Upper lobe of left lung (tissue), 6 donors: Measurements from ENCODE around the gene RPGRIP1L. TPM values are rescaled to one million over a fixed set of nuclear protein-coding genes. Genes with fewer than 3 reads are reported as not detected.

Experiments used
- ATAC-seq, 2 donors: fragments of 200-7000 bp; cut with Tn5 transposase; one replicate each; pipeline ENCODE4 v1.9.1; 2022; ENCODE audit warnings: mild to moderate bottlenecking in 2 of 2, moderate library complexity in 2 of 2; ENCODE audit not compliant: low FRiP score in 2 of 2
- DNase-seq, 2 donors: peaks; one replicate each; pipeline ENCODE4 v3.0.0-alpha.2; 2019 to 2020
- H3K27ac ChIP-seq, 4 donors: fragments of 200-600 bp; sonication (generic); one replicate each; pipeline ENCODE4 v1.5.1; 2016 to 2019
- H3K27me3 ChIP-seq, 4 donors: fragments of 200-600 bp; sonication (generic); one replicate each; pipeline ENCODE4 v1.5.1; 2017 to 2019
- H3K36me3 ChIP-seq, 4 donors: fragments of 200-600 bp; sonication (generic); one replicate each; pipeline ENCODE4 v1.5.1; 2016 to 2019
- H3K4me1 ChIP-seq, 4 donors: fragments of 200-600 bp; sonication (generic); one replicate each; pipeline ENCODE4 v1.5.1; 2018 to 2019
- H3K4me3 ChIP-seq, 4 donors: fragments of 200-600 bp; sonication (generic); one replicate each; pipeline ENCODE4 v1.5.1; 2017 to 2019; ENCODE audit warnings: mild to moderate bottlenecking in 2 of 4, moderate library complexity in 1 of 4
- H3K9me3 ChIP-seq, 4 donors: fragments of 200-600 bp; sonication (generic); one replicate each; pipeline ENCODE4 v1.5.1; 2018 to 2019
- CTCF ChIP-seq, 6 experiments: fragments of 450-650 bp in 4 of 6; fragments of 200-600 bp in 2 of 6; sonication (generic) in 2 of 6; IDR thresholded peaks; one replicate each; pipeline ENCODE4 v1.5.1; 2016 to 2019; ENCODE audit warnings: antibody characterized with exemption in 6 of 6
- EP300 ChIP-seq, 4 donors: sonication (generic); formaldehyde crosslinking; IDR thresholded peaks; one replicate each; pipeline ENCODE4 v1.5.1; 2017; ENCODE audit warnings: antibody characterized with exemption in 4 of 4, control low read depth in 2 of 4
- POLR2A ChIP-seq, 4 donors: fragments of 450-650 bp; IDR thresholded peaks; one replicate each; pipeline ENCODE4 v1.5.1; 2016 to 2017; ENCODE audit warnings: antibody characterized with exemption in 4 of 4, mild to moderate bottlenecking in 2 of 4
- POLR2AphosphoS5 ChIP-seq, 2 donors: sonication (generic); formaldehyde crosslinking; IDR thresholded peaks; one replicate each; pipeline ENCODE4 v1.5.1; 2017; ENCODE audit warnings: antibody characterized with exemption in 2 of 2
- WGBS, 2 donors: methylation state at CpG; one replicate each; pipeline ENCODE4 v1.1.5; 2017 to 2018; 5-methylcytosine and 5-hydroxymethylcytosine counted together
- total RNA-seq, 6 donors: library from RNA; depleted of rRNA in 4 of 6; stranded (reverse); fragments of >200 nt in 4 of 6; gene quantifications; one replicate each; pipeline versions ENCODE4 v1.1.0 to v1.2.1, GENCODE V29; 2016 to 2021
- donor health status: DM: no; HTN: no; CAD: no; lungs with moderate emphysema.
- donor health status: DM: no; HTN: yes; CAD: no; lungs with severe emphysema.

RPGRIP1L gene
- total RNA-seq, 6 donors from 2014 or later: 2.8 to 15.9 (median 4.0) TPM

- no peaks in the 10 kb centered on the region for H3K36me3 ChIP-seq
- H3K4me3 ChIP-seq: no peak overlapping the region
- H3K4me1 ChIP-seq: no peaks in the 10 kb centered on the region
- H3K9me3 ChIP-seq: no peaks in the 10 kb centered on the region
- 87 to 96% methylated on average over 2 of the region's 2 CpGs for WGBS, 2 donors
- ATAC-seq: no peak
- TF ChIP-seq POLR2A (IDR thresholded peaks at IDR 0.05) (no peak), EP300 (IDR thresholded peaks at IDR 0.05) (no peak)
- DNase-seq: no peak
- no peak overlapping the region for H3K27ac ChIP-seq
- H3K27me3 ChIP-seq: no peaks in the 10 kb centered on the region
Measured at GRCh38 chr16:53608094-53608493, 95.6 kb downstream of the RPGRIP1L start.

GRCh38 chr16:53605831-53606400 lies 97.7 kb downstream of the RPGRIP1L start:
- Histone ChIP-seq H3K36me3 (peaks cover 0 to 5% (median 0%) of the 10 kb centered on the region in 4 donors), H3K9me3 (no peaks in the 10 kb centered on the region), H3K4me1 (no peaks in the 10 kb centered on the region), H3K27ac (no peak overlapping the region), H3K27me3 (no peaks in the 10 kb centered on the region), H3K4me3 (no peak overlapping the region)
- DNase-seq (no peak), ATAC-seq (no peak)
- no peak for TF ChIP-seq POLR2AphosphoS5 (IDR thresholded peaks at IDR 0.05)
- TF ChIP-seq POLR2A (IDR thresholded peaks at IDR 0.05): no peak
- TF ChIP-seq CTCF (IDR thresholded peaks at IDR 0.05): no peak
- no peak for TF ChIP-seq EP300 (IDR thresholded peaks at IDR 0.05)
- WGBS, 2 donors: 87 to 95% methylated on average over 2 of the region's 2 CpGs

- DNase-seq (no peak), ATAC-seq (no peak)
- H3K27ac ChIP-seq: no peak overlapping the region
- TF ChIP-seq POLR2AphosphoS5 (IDR thresholded peaks at IDR 0.05) (no peak), EP300 (IDR thresholded peaks at IDR 0.05) (no peak), CTCF (IDR thresholded peaks at IDR 0.05) (no peak)
- no peaks in the 10 kb centered on the region for H3K9me3 ChIP-seq
- H3K4me3 ChIP-seq: no peak overlapping the region
- no peaks in the 10 kb centered on the region for H3K27me3 ChIP-seq
- no peaks in the 10 kb centered on the region for H3K4me1 ChIP-seq
- H3K36me3 ChIP-seq: peaks cover 0 to 5% (median 0%) of the 10 kb centered on the region in 4 donors
- 92 to 94% methylated on average over 10 of the region's 10 CpGs for whole genome bisulfite sequencing, 2 donors
Measured at GRCh38 chr16:53605356-53605755, 98.3 kb downstream of the RPGRIP1L start.

- Histone ChIP-seq H3K27ac (no peak overlapping the region), H3K4me1 (no peaks in the 10 kb centered on the region), H3K4me3 (no peak overlapping the region), H3K9me3 (no peaks in the 10 kb centered on the region), H3K27me3 (no peaks in the 10 kb centered on the region), H3K36me3 (peaks cover 0 to 5% (median 0%) of the 10 kb centered on the region in 4 donors)
- no peak for TF ChIP-seq EP300 (IDR thresholded peaks at IDR 0.05)
- TF ChIP-seq CTCF (IDR thresholded peaks at IDR 0.05): no peak
- no peak for TF ChIP-seq POLR2A (IDR thresholded peaks at IDR 0.05)
- TF ChIP-seq POLR2AphosphoS5 (IDR thresholded peaks at IDR 0.05): no peak
- 94% methylated on average over 4 of the region's 4 CpGs for WGBS, 2 donors
- DNase-seq (no peak), ATAC-seq (no peak)
Measured at GRCh38 chr16:53601961-53602360, 101.7 kb downstream of the RPGRIP1L start.

- peaks cover 0 to 5% (median 0%) of the 10 kb centered on the region in 4 donors for H3K36me3 ChIP-seq
- ATAC-seq (no peak), DNase-seq (no peak)
- WGBS, 2 donors: 90 to 98% methylated on average over 1 of the region's 1 CpG
- TF ChIP-seq POLR2A (IDR thresholded peaks at IDR 0.05): no peak
- TF ChIP-seq POLR2AphosphoS5 (IDR thresholded peaks at IDR 0.05): no peak
- no peak for TF ChIP-seq EP300 (IDR thresholded peaks at IDR 0.05)
- no peak for TF ChIP-seq CTCF (IDR thresholded peaks at IDR 0.05)
- no peak overlapping the region for H3K27ac ChIP-seq
- H3K9me3 ChIP-seq: peaks cover 0 to 1% (median 0%) of the 10 kb centered on the region in 4 donors
- no peaks in the 10 kb centered on the region for H3K4me1 ChIP-seq
- no peaks in the 10 kb centered on the region for H3K27me3 ChIP-seq
- H3K4me3 ChIP-seq: no peak overlapping the region
Measured at GRCh38 chr16:53600616-53601015, 103.0 kb downstream of the RPGRIP1L start.
